ENCODE measurements around the gene VAPB. TPM values are rescaled to one million over a fixed set of nuclear protein-coding genes. Genes with fewer than 3 reads are reported as not detected.
A peak's percentile ranks its signal among the peaks of the same experiment; 100 is the strongest.

The VAPB gene
- total and polyA plus RNA-seq, 10 of the 15 experiments (the other 5 are each of a cell fraction or from before 2014, with no cell fraction given), result 3.2 to 28.6 (median 20.5) TPM

DNA sequence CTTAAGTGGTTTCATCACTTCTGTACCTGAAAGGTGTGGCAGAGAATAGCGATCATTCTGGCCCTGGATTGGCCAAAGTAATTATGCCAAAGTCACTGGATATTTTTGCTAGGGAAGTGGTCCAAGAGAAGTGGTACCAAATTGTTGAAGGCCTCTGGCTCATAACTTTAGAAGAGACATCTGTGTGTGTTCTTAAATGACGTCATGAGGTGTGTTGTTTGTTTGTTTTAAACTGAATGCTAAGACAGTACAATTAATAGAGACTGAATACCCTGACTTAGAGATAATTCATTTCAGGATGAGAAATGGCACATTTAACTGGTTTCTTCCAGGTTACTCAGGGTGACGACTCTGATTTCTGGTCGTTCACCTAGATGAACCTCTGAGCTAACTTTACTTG is 3.3 kb downstream of the VAPB start:
- RAD21 ChIA-PET (ENCODE audit: unreplicated experiment), result no interaction called here
- H3K4me1 ChIP-seq (ENCODE audit: control insufficient read depth, insufficient read depth, low read length), result peaks cover 16% of the 10 kb centered on the region
- FAIRE-seq (no peak), DNase-seq (ENCODE audit: low read depth, low spot score) (no peak), ATAC-seq (no peak)
- no peak overlapping the region for H3K27ac ChIP-seq (ENCODE audit: control insufficient read depth, insufficient read depth)
- intact Hi-C loops (cut with micrococcal nuclease; ENCODE audit: unreplicated experiment) (no loop called here), in situ Hi-C loops (cut with MboI) (loop anchor here (10.0 kb wide), 3 partner anchors 263 to 997 kb away; partner anchors contain the start of genes RBM38 and STX16)
- POLR2A ChIA-PET, result no interaction called here
- H3K79me2 ChIP-seq (ENCODE audit: control insufficient read depth, insufficient read depth, low read length), result peaks cover 77% of the 10 kb centered on the region
- peaks cover 6% of the 10 kb centered on the region for H4K20me1 ChIP-seq (ENCODE audit: control insufficient read depth, insufficient read depth)
- peak overlapping the region; percentile 17; the same call in 1 of the 2 replicates for H3K4me3 ChIP-seq
- H3K4me2 ChIP-seq (ENCODE audit: control insufficient read depth, insufficient read depth), result peak overlapping the region; percentile 94
- BruUV-seq (replicated peaks), result no TSS peak
- H3K36me3 ChIP-seq (ENCODE audit: control insufficient read depth in 2 of 2, insufficient read depth in 2 of 2, low read length in 1 of 2), result peaks cover 0 to 12% of the 10 kb centered on the region in 2 experiments; a peak in 1 of 4 replicates
- TF ChIP-seq ATF7 (IDR thresholded peaks at IDR 0.05; ENCODE audit: low read depth) (peak; percentile 79), MEF2B (IDR thresholded peaks at IDR 0.05; ENCODE audit: partially characterized antibody, poor library complexity, severe bottlenecking) (no peak)
- SMC1A ChIA-PET (ENCODE audit: uncharacterized antibody, unreplicated experiment), result interaction anchor here (1.0 kb wide), 2 partner anchors 28 to 67 kb away, joined by 3 read pairs; no protein-coding TSS in a partner anchor
- CTCF ChIA-PET, result interaction anchor here (0.7 to 1.3 kb wide), 3 partner anchors 8 to 56 kb away, joined by 3 read pairs; no protein-coding TSS in a partner anchor
- H3K9ac ChIP-seq (ENCODE audit: control insufficient read depth, insufficient read depth, low read length), result no peak overlapping the region
- no peaks in the 10 kb centered on the region; the same call in 2 of the 3 replicates for H3K9me3 ChIP-seq (replicated peaks; ENCODE audit: control insufficient read depth, insufficient read depth, low read length)
- no peak overlapping the region for H2AFZ ChIP-seq (ENCODE audit: control insufficient read depth, low read depth, low read length)
- 60% methylated on average over 4 of the region's 4 CpGs for WGBS (ENCODE audit: insufficient coverage, insufficient replicate concordance, low lambda C conversion rate, missing lambda C conversion rate)
- no peaks in the 10 kb centered on the region for H3K27me3 ChIP-seq (replicated peaks in 1 of 2; ENCODE audit: control insufficient read depth in 2 of 2, insufficient read depth in 2 of 2, low read length in 1 of 2)

DNA sequence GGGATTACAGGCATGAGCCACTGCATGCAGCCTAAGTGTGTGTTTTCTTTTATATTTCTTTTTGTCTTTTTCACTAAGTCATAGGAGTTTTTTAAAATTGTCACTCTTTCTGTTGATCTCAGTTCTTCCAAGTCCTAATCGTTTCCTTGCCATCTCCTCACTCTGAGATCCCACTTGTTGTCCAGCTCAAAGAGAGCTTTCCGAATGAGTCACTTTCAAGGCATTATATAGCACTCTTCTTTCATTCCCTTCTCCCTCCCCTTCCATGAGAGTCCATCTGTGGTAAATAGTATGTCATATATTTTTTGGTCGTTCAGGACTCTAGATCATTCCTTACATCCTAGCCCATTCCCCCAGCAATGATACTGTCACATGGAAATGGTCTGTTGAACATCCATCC is 4.3 kb downstream of the VAPB start:
- Histone ChIP-seq H3K27ac (ENCODE audit: control insufficient read depth, insufficient read depth) (no peak overlapping the region), H4K20me1 (ENCODE audit: control insufficient read depth, insufficient read depth) (peaks cover 6% of the 10 kb centered on the region), H3K9ac (ENCODE audit: control insufficient read depth, insufficient read depth, low read length) (no peak overlapping the region), H3K36me3 (ENCODE audit: control insufficient read depth in 2 of 2, insufficient read depth in 2 of 2, low read length in 1 of 2) (peaks cover 0 to 12% of the 10 kb centered on the region in 2 experiments; a peak in 1 of 4 replicates), H3K4me3 (no peak overlapping the region), H3K79me2 (ENCODE audit: control insufficient read depth, insufficient read depth, low read length) (peaks cover 87% of the 10 kb centered on the region), H2AFZ (ENCODE audit: control insufficient read depth, low read depth, low read length) (no peak overlapping the region), H3K4me2 (ENCODE audit: control insufficient read depth, insufficient read depth) (peak overlapping the region; percentile 48), H3K9me3 (replicated peaks; ENCODE audit: control insufficient read depth, insufficient read depth, low read length) (no peaks in the 10 kb centered on the region; the same call in 2 of the 3 replicates), H3K27me3 (replicated peaks in 1 of 2; ENCODE audit: control insufficient read depth in 2 of 2, insufficient read depth in 2 of 2, low read length in 1 of 2) (no peaks in the 10 kb centered on the region), H3K4me1 (ENCODE audit: control insufficient read depth, insufficient read depth, low read length) (peaks cover 16% of the 10 kb centered on the region)
- ChIA-PET RAD21 (ENCODE audit: unreplicated experiment) (no interaction called here), POLR2A (no interaction called here), CTCF (interaction anchor here (1.0 to 1.3 kb wide), 2 partner anchors 9 to 11 kb away, joined by 3 read pairs; no protein-coding TSS in a partner anchor), SMC1A (ENCODE audit: uncharacterized antibody, unreplicated experiment) (interaction anchor here (0.5 to 1.0 kb wide), 3 partner anchors 29 to 156 kb away, joined by 3 read pairs; no protein-coding TSS in a partner anchor)
- FAIRE-seq (no peak), ATAC-seq (no peak), DNase-seq (ENCODE audit: low read depth, low spot score) (no peak)
- no TSS peak for BruUV-seq (replicated peaks)
- intact Hi-C loops (cut with micrococcal nuclease; ENCODE audit: unreplicated experiment), result no loop called here
- in situ Hi-C loops (cut with MboI), result loop anchor here (10.0 kb wide), 3 partner anchors 262 to 998 kb away; partner anchors contain the start of genes RBM38 and STX16
- 93% methylated on average over 3 of the region's 3 CpGs for WGBS (ENCODE audit: insufficient coverage, insufficient replicate concordance, low lambda C conversion rate, missing lambda C conversion rate)
- TF ChIP-seq CEBPB (IDR thresholded peaks at IDR 0.05; ENCODE audit: borderline replicate concordance in 1 of 2, low read depth in 2 of 2, low read length in 2 of 2) (no peak), ZNF384 (IDR thresholded peaks at IDR 0.05; ENCODE audit: borderline replicate concordance, low read depth, low read length) (no peak), IKZF1 (conservative IDR thresholded peaks at IDR 0.05) (no peak), RELA (IDR thresholded peaks at IDR 0.05; ENCODE audit: borderline replicate concordance, partially characterized antibody) (no peak), NFYB (IDR thresholded peaks at IDR 0.05; ENCODE audit: insufficient read depth, low read depth, low read length) (no peak), NRF1 (conservative IDR thresholded peaks at IDR 0.05; ENCODE audit: low read depth, low read length) (no peak)
- TF ChIP-seq, protein P1, sequence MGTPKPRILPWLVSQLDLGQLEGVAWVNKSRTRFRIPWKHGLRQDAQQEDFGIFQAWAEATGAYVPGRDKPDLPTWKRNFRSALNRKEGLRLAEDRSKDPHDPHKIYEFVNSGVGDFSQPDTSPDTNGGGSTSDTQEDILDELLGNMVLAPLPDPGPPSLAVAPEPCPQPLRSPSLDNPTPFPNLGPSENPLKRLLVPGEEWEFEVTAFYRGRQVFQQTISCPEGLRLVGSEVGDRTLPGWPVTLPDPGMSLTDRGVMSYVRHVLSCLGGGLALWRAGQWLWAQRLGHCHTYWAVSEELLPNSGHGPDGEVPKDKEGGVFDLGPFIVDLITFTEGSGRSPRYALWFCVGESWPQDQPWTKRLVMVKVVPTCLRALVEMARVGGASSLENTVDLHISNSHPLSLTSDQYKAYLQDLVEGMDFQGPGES (IDR thresholded peaks at IDR 0.05), result no peak
